ENCODE measurements around the gene ADAM10.

Gene ADAM10

GRCh38 chr15:58742022-58742813 lies 7.3 kb downstream of the ADAM10 start:
- no peaks in the 10 kb centered on the region for H3K9me3 ChIP-seq (ENCODE audit: control insufficient read depth, low read length)
- H2AFZ ChIP-seq, result no peak overlapping the region
- H3K36me3 ChIP-seq (ENCODE audit: control insufficient read depth, insufficient read depth, low read length), result no peaks in the 10 kb centered on the region
- no peaks in the 10 kb centered on the region for H3K4me1 ChIP-seq
- H3K4me3 ChIP-seq (ENCODE audit: low read depth, low read length), result no peak overlapping the region
- no peaks in the 10 kb centered on the region for H3K27me3 ChIP-seq (ENCODE audit: control insufficient read depth, insufficient read depth, low read length)
- no peak for TF ChIP-seq CTCF (IDR thresholded peaks at IDR 0.05)
- no peak overlapping the region for H3K27ac ChIP-seq
- peaks cover 30% of the 10 kb centered on the region for H3K79me2 ChIP-seq
- no peak overlapping the region for H3K4me2 ChIP-seq (ENCODE audit: low read length)
- H3K9ac ChIP-seq, result no peak overlapping the region

GRCh38 chr15:58741032-58741431 lies 8.5 kb downstream of the ADAM10 start:
- Histone ChIP-seq H3K27me3 (ENCODE audit: control insufficient read depth, insufficient read depth, low read length) (no peaks in the 10 kb centered on the region), H3K9me3 (ENCODE audit: control insufficient read depth, low read length) (no peaks in the 10 kb centered on the region), H3K79me2 (peaks cover 26% of the 10 kb centered on the region), H3K36me3 (ENCODE audit: control insufficient read depth, insufficient read depth, low read length) (no peaks in the 10 kb centered on the region), H3K4me2 (ENCODE audit: low read length) (no peak overlapping the region), H2AFZ (no peak overlapping the region), H3K4me3 (ENCODE audit: low read depth, low read length) (no peak overlapping the region), H3K4me1 (no peaks in the 10 kb centered on the region), H3K9ac (no peak overlapping the region), H3K27ac (no peak overlapping the region)
- no peak for TF ChIP-seq CTCF (IDR thresholded peaks at IDR 0.05)

- no peak overlapping the region for H3K9ac ChIP-seq
- no peak overlapping the region for H3K4me2 ChIP-seq (ENCODE audit: low read length)
- H3K4me3 ChIP-seq (ENCODE audit: low read depth, low read length), result no peak overlapping the region
- TF ChIP-seq CTCF (IDR thresholded peaks at IDR 0.05), result no peak
- H3K27ac ChIP-seq, result no peak overlapping the region
- peaks cover 22% of the 10 kb centered on the region for H3K79me2 ChIP-seq
- no peaks in the 10 kb centered on the region for H3K9me3 ChIP-seq (ENCODE audit: control insufficient read depth, low read length)
- H2AFZ ChIP-seq, result no peak overlapping the region
- H3K36me3 ChIP-seq (ENCODE audit: control insufficient read depth, insufficient read depth, low read length), result no peaks in the 10 kb centered on the region
- no peaks in the 10 kb centered on the region for H3K27me3 ChIP-seq (ENCODE audit: control insufficient read depth, insufficient read depth, low read length)
- no peaks in the 10 kb centered on the region for H3K4me1 ChIP-seq
These were observed 9.1 kb downstream of the ADAM10 start for GRCh38 chr15:58740436-58740835.

- no peaks in the 10 kb centered on the region for H3K9me3 ChIP-seq (ENCODE audit: control insufficient read depth, low read length)
- no peaks in the 10 kb centered on the region for H3K4me1 ChIP-seq
- no peak overlapping the region for H3K4me2 ChIP-seq (ENCODE audit: low read length)
- no peaks in the 10 kb centered on the region for H3K36me3 ChIP-seq (ENCODE audit: control insufficient read depth, insufficient read depth, low read length)
- no peak for TF ChIP-seq CTCF (IDR thresholded peaks at IDR 0.05)
- H3K27me3 ChIP-seq (ENCODE audit: control insufficient read depth, insufficient read depth, low read length), result no peaks in the 10 kb centered on the region
- H3K27ac ChIP-seq, result no peak overlapping the region
- peaks cover 6% of the 10 kb centered on the region for H3K79me2 ChIP-seq
- no peak overlapping the region for H2AFZ ChIP-seq
- no peak overlapping the region for H3K9ac ChIP-seq
- H3K4me3 ChIP-seq (ENCODE audit: low read depth, low read length), result no peak overlapping the region
These were observed 11.3 kb downstream of the ADAM10 start for GRCh38 chr15:58738046-58738707.

Measured in parathyroid adenoma (tissue), 2 donors.